Nephron (organoid): Measurements from ENCODE around the gene EFTUD2.

Experiments
- H3K27ac Mint-ChIP-seq, 3 experiments: 2 replicates each; pipeline ENCODE4 v1.8.0; 2020; ENCODE audit warnings: mixed read lengths in 3 of 3, mild to moderate bottlenecking in 2 of 3, moderate library complexity in 1 of 3
- H3K27me3 Mint-ChIP-seq: 2 replicates; pipeline ENCODE4 v1.8.0; 2021; ENCODE audit warnings: low read depth, mild to moderate bottlenecking, moderate library complexity, mixed read lengths
- H3K36me3 Mint-ChIP-seq: 2 replicates; pipeline ENCODE4 v1.8.0; 2020; ENCODE audit warnings: low read depth, mixed read lengths
- H3K4me1 Mint-ChIP-seq: 2 replicates; pipeline ENCODE4 v1.8.0; 2020; ENCODE audit warnings: mixed read lengths
- H3K4me3 Mint-ChIP-seq, 3 experiments: 2 replicates each; pipeline ENCODE4 v1.8.0; 2020; ENCODE audit warnings: mild to moderate bottlenecking in 3 of 3, mixed read lengths in 3 of 3, moderate library complexity in 2 of 3
- H3K9me3 Mint-ChIP-seq: 2 replicates; pipeline ENCODE4 v1.8.0; 2020; ENCODE audit warnings: mixed read lengths
- CTCF ChIP-seq, 3 experiments: fragments of 200-600 bp; sonication (generic); IDR thresholded peaks; one replicate each; pipeline ENCODE4 v1.5.0; 2021; ENCODE audit warnings: antibody characterized with exemption in 3 of 3; ENCODE audit not compliant: unreplicated experiment in 3 of 3

EFTUD2 gene

GRCh38 chr17:44865931-44866330, 33.3 kb downstream of the EFTUD2 start:
- Mint-ChIP-seq H3K9me3 (no peaks in the 10 kb centered on the region), H3K4me3 (no peak overlapping the region), H3K27ac (no peak overlapping the region), H3K36me3 (peaks cover 66% of the 10 kb centered on the region), H3K27me3 (no peaks in the 10 kb centered on the region), H3K4me1 (no peaks in the 10 kb centered on the region)
- TF ChIP-seq CTCF (IDR thresholded peaks at IDR 0.05; ENCODE audit: unreplicated experiment in 3 of 3): no peak

- Mint-ChIP-seq H3K4me1 (no peaks in the 10 kb centered on the region), H3K36me3 (peaks cover 66% of the 10 kb centered on the region), H3K27ac (no peak overlapping the region), H3K27me3 (no peaks in the 10 kb centered on the region), H3K9me3 (no peaks in the 10 kb centered on the region), H3K4me3 (no peak overlapping the region)
- TF ChIP-seq CTCF (IDR thresholded peaks at IDR 0.05; ENCODE audit: unreplicated experiment in 3 of 3): peak; percentile 69 to 85 (median 85)
Measured at GRCh38 chr17:44865231-44865660, 34.0 kb downstream of the EFTUD2 start.

GRCh38 chr17:44864831-44865230, 34.4 kb downstream of the EFTUD2 start:
- no peak for TF ChIP-seq CTCF (IDR thresholded peaks at IDR 0.05; ENCODE audit: unreplicated experiment in 3 of 3)
- Mint-ChIP-seq H3K27ac (no peak overlapping the region), H3K4me1 (no peaks in the 10 kb centered on the region), H3K4me3 (no peak overlapping the region), H3K36me3 (peaks cover 65% of the 10 kb centered on the region), H3K27me3 (no peaks in the 10 kb centered on the region), H3K9me3 (no peaks in the 10 kb centered on the region)

GRCh38 chr17:44863061-44863918, 36.0 kb downstream of the EFTUD2 start:
- H3K9me3 Mint-ChIP-seq: no peaks in the 10 kb centered on the region
- no peak for TF ChIP-seq CTCF (IDR thresholded peaks at IDR 0.05; ENCODE audit: unreplicated experiment in 3 of 3)
- no peaks in the 10 kb centered on the region for H3K4me1 Mint-ChIP-seq
- H3K27me3 Mint-ChIP-seq: no peaks in the 10 kb centered on the region
- no peak overlapping the region for H3K27ac Mint-ChIP-seq
- peaks cover 62% of the 10 kb centered on the region for H3K36me3 Mint-ChIP-seq
- H3K4me3 Mint-ChIP-seq: no peak overlapping the region

- no peak for TF ChIP-seq CTCF (IDR thresholded peaks at IDR 0.05; ENCODE audit: unreplicated experiment in 3 of 3)
- Mint-ChIP-seq H3K4me1 (no peaks in the 10 kb centered on the region), H3K27ac (no peak overlapping the region), H3K9me3 (no peaks in the 10 kb centered on the region), H3K4me3 (no peak overlapping the region), H3K36me3 (peaks cover 56% of the 10 kb centered on the region), H3K27me3 (no peaks in the 10 kb centered on the region)
Measured at GRCh38 chr17:44862278-44862914, 36.8 kb downstream of the EFTUD2 start.
